ENCODE data around the gene ELK4. TPM values are rescaled to one million over a fixed set of nuclear protein-coding genes. Genes with fewer than 3 reads are reported as not detected.

The ELK4 gene
- total and polyA plus RNA-seq, 2 of the 13 experiments (the other 11 are each of a cell fraction or from before 2014, with no cell fraction given), result 8.3 to 13.1 TPM

DNA sequence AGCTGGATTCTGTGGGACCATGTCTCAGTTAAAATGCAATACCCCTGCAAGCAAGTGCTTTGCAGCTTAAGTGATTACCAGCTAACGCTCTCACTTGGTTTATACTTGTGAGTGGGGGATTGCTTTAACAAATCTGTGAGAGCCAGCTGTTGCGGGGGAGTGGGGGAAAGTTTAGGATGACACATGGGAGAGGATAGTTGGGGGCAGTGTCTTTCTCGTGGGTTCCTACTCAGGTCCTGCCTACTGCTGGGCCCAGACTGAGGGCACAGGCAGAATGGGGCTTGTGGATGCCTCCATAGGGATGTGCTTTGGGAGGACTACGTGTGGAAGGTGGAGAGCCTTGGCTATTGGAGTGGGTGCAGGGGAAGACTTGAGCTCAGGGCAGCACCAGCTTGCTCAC, 60.1 kb downstream of the ELK4 start:
- H4K20me1 ChIP-seq (ENCODE audit: insufficient read depth, low read length), result peaks cover 4% of the 10 kb centered on the region; the same call in 1 of the 2 replicates
- ChIA-PET CTCF (ENCODE audit: low intra/inter-chr PET ratio, low total read pairs) (no interaction called here), POLR2A (no interaction called here)
- DNase-seq (ENCODE audit: low spot score) (no peak), FAIRE-seq (no peak), ATAC-seq (no peak)
- H3K27me3 ChIP-seq (ENCODE audit: control insufficient read depth in 1 of 2, insufficient read depth in 2 of 2, low read length in 2 of 2), result peaks cover 7 to 73% of the 10 kb centered on the region in 2 experiments
- H3K36me3 ChIP-seq (replicated peaks in 1 of 2; ENCODE audit: control insufficient read depth in 1 of 2, insufficient read depth in 2 of 2, low read length in 2 of 2), result no peaks in the 10 kb centered on the region
- no peak overlapping the region for H3K4me3 ChIP-seq (replicated peaks in 1 of 3; ENCODE audit: insufficient read depth in 1 of 3, low read depth in 2 of 3, low read length in 3 of 3)
- H3K9me3 ChIP-seq (ENCODE audit: low read length), result no peaks in the 10 kb centered on the region
- H2AFZ ChIP-seq (ENCODE audit: low read length), result no peak overlapping the region
- in situ Hi-C loops (cut with HindIII; ENCODE audit: extremely low pct_ligation_motif_present, low pct_unique_long_range_greater_than_20kb), result no loop called here
- H3K4me1 ChIP-seq (ENCODE audit: insufficient read depth, low read length), result no peaks in the 10 kb centered on the region
- H3K4me2 ChIP-seq (ENCODE audit: low read depth, low read length), result no peak overlapping the region
- no TSS peak for BruUV-seq (replicated peaks)
- no peak overlapping the region for H3K27ac ChIP-seq (ENCODE audit: extremely low read length, insufficient read depth, low read length)
- no peak overlapping the region for H3K9ac ChIP-seq (ENCODE audit: insufficient read depth, low read depth, low read length)
- no peaks in the 10 kb centered on the region for H3K79me2 ChIP-seq (ENCODE audit: insufficient read depth, low read length)
- WGBS (ENCODE audit: low lambda C conversion rate), result 19% methylated on average over 4 of the region's 4 CpGs
- intact Hi-C loops (cut with micrococcal nuclease; ENCODE audit: unreplicated experiment), result no loop called here
- TF ChIP-seq PRDM10 (CRISPR knock-in tag; IDR thresholded peaks at IDR 0.05; ENCODE audit: low read depth) (no peak), ZNF687 (CRISPR knock-in tag; IDR thresholded peaks at IDR 0.05) (no peak), MYNN (CRISPR knock-in tag; IDR thresholded peaks at IDR 0.05; ENCODE audit: low read depth) (no peak), MED1 (CRISPR knock-in tag; IDR thresholded peaks at IDR 0.05) (no peak), KDM4B (CRISPR knock-in tag; IDR thresholded peaks at IDR 0.05) (no peak), ATF1 (CRISPR knock-in tag; IDR thresholded peaks at IDR 0.05) (no peak), CHCHD3 (CRISPR knock-in tag; IDR thresholded peaks at IDR 0.05) (no peak)
- TF ChIP-seq, protein P1, sequence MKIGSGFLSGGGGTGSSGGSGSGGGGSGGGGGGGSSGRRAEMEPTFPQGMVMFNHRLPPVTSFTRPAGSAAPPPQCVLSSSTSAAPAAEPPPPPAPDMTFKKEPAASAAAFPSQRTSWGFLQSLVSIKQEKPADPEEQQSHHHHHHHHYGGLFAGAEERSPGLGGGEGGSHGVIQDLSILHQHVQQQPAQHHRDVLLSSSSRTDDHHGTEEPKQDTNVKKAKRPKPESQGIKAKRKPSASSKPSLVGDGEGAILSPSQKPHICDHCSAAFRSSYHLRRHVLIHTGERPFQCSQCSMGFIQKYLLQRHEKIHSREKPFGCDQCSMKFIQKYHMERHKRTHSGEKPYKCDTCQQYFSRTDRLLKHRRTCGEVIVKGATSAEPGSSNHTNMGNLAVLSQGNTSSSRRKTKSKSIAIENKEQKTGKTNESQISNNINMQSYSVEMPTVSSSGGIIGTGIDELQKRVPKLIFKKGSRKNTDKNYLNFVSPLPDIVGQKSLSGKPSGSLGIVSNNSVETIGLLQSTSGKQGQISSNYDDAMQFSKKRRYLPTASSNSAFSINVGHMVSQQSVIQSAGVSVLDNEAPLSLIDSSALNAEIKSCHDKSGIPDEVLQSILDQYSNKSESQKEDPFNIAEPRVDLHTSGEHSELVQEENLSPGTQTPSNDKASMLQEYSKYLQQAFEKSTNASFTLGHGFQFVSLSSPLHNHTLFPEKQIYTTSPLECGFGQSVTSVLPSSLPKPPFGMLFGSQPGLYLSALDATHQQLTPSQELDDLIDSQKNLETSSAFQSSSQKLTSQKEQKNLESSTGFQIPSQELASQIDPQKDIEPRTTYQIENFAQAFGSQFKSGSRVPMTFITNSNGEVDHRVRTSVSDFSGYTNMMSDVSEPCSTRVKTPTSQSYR (CRISPR knock-in tag; IDR thresholded peaks at IDR 0.05; ENCODE audit: borderline replicate concordance), result no peak
- TF ChIP-seq, protein P2, sequence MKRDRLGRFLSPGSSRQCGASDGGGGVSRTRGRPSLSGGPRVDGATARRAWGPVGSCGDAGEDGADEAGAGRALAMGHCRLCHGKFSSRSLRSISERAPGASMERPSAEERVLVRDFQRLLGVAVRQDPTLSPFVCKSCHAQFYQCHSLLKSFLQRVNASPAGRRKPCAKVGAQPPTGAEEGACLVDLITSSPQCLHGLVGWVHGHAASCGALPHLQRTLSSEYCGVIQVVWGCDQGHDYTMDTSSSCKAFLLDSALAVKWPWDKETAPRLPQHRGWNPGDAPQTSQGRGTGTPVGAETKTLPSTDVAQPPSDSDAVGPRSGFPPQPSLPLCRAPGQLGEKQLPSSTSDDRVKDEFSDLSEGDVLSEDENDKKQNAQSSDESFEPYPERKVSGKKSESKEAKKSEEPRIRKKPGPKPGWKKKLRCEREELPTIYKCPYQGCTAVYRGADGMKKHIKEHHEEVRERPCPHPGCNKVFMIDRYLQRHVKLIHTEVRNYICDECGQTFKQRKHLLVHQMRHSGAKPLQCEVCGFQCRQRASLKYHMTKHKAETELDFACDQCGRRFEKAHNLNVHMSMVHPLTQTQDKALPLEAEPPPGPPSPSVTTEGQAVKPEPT (CRISPR knock-in tag; IDR thresholded peaks at IDR 0.05; ENCODE audit: low read depth), result no peak
- TF ChIP-seq, protein P3, sequence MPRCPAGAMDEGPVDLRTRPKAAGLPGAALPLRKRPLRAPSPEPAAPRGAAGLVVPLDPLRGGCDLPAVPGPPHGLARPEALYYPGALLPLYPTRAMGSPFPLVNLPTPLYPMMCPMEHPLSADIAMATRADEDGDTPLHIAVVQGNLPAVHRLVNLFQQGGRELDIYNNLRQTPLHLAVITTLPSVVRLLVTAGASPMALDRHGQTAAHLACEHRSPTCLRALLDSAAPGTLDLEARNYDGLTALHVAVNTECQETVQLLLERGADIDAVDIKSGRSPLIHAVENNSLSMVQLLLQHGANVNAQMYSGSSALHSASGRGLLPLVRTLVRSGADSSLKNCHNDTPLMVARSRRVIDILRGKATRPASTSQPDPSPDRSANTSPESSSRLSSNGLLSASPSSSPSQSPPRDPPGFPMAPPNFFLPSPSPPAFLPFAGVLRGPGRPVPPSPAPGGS (CRISPR knock-in tag; IDR thresholded peaks at IDR 0.05), result no peak
